Measurements from ENCODE around the gene HMOX2.

DNA sequence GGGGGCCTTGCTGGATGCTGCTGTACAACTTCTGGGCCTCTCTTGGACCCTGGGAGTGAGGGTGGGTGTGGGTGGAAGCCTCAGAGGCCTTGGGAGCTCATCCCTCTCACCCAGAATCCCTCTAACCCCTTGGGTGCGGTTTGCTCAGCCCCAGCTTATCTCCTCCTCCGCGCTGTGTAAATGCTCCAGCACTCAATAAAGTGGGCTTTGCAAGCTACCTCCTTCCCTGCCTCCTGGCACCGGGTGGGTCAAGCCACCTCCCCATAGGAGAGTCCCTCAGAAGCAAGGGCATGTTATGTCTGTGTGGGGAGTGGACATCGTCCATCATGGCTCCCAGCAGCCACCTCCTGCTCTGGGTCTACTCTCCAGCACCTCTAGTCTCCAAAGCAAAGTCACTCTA is 33.9 kb downstream of the HMOX2 start:
- no peak for TF ChIP-seq ELF4 (IDR thresholded peaks at IDR 0.05)
- TF ChIP-seq FOXM1 (IDR thresholded peaks at IDR 0.05; ENCODE audit: borderline replicate concordance) = no peak
- TF ChIP-seq LEF1 (IDR thresholded peaks at IDR 0.05; ENCODE audit: borderline replicate concordance) = no peak
- TF ChIP-seq HDGF (IDR thresholded peaks at IDR 0.05; ENCODE audit: borderline replicate concordance) = no peak
- no peak for TF ChIP-seq SP1 (IDR thresholded peaks at IDR 0.05)
- no peak for TF ChIP-seq SUZ12 (IDR thresholded peaks at IDR 0.05)
